Right atrium auricular region (tissue), 2 donors: ENCODE measurements around the gene SERGEF. TPM values are rescaled to one million over a fixed set of nuclear protein-coding genes. Genes with fewer than 3 reads are reported as not detected.

Experiments used
- DNase-seq: peaks from one replicate; pipeline ENCODE4 v3.0.0-alpha.2; 2019; ENCODE audit warnings: low spot score
- H3K27ac ChIP-seq, 2 donors: fragments of 200-600 bp; sonication (generic); 1 replicate in 1 of 2; 2 replicates in 1 of 2; pipeline ENCODE4 v1.5.1; 2016 to 2019
- H3K27me3 ChIP-seq, 2 donors: fragments of 200-600 bp; sonication (generic); one replicate each; pipeline versions ENCODE4 v1.5.1 to v1.6.0; 2017 to 2019
- H3K36me3 ChIP-seq: fragments of 200-600 bp; sonication (generic); one replicate; pipeline ENCODE4 v1.5.1; 2016
- H3K4me1 ChIP-seq, 2 donors: fragments of 200-600 bp; sonication (generic); one replicate each; pipeline versions ENCODE4 v1.5.1 to v1.6.0; 2017 to 2019
- H3K4me3 ChIP-seq, 2 donors: fragments of 200-600 bp; sonication (generic); 1 replicate in 1 of 2; 2 replicates in 1 of 2; pipeline ENCODE4 v1.5.1; 2017 to 2019; ENCODE audit warnings: mild to moderate bottlenecking in 1 of 2, moderate library complexity in 1 of 2
- H3K9me3 ChIP-seq, 2 donors: fragments of 200-600 bp; sonication (generic); one replicate each; pipeline ENCODE4 v1.5.1; 2019
- CTCF ChIP-seq, 2 donors: fragments of 200-600 bp; sonication (generic); IDR thresholded peaks; one replicate each; pipeline ENCODE4 v1.5.1; 2019; ENCODE audit warnings: antibody characterized with exemption in 2 of 2
- total RNA-seq, 2 donors: library from RNA; depleted of rRNA; stranded (reverse); fragments of >200 nt; gene quantifications; one replicate each; pipeline ENCODE4 v1.1.0, GENCODE V29; 2016

The SERGEF gene
- total RNA-seq, 2 donors from 2014 or later, result 18.1 to 27.6 TPM

- H3K36me3 ChIP-seq, result no peaks in the 10 kb centered on the region
- no peak for TF ChIP-seq CTCF (IDR thresholded peaks at IDR 0.05)
- no peak for DNase-seq
Measured at GRCh38 chr11:17767301-17767885, 245.5 kb downstream of the SERGEF start.

GRCh38 chr11:17766590-17766989 is 246.3 kb downstream of the SERGEF start:
- no peak for DNase-seq
- Histone ChIP-seq H3K9me3 (no peaks in the 10 kb centered on the region), H3K4me1 (peaks cover 0 to 6% of the 10 kb centered on the region in 2 donors), H3K27ac (no peak overlapping the region), H3K27me3 (no peaks in the 10 kb centered on the region), H3K4me3 (no peak overlapping the region), H3K36me3 (no peaks in the 10 kb centered on the region)
- TF ChIP-seq CTCF (IDR thresholded peaks at IDR 0.05), result no peak

More at GRCh38 chr11:17767301-17767885, 245.5 kb downstream of the SERGEF start:
- Histone ChIP-seq H3K27ac (no peak overlapping the region), H3K4me1 (peaks cover 0 to 6% of the 10 kb centered on the region in 2 donors), H3K4me3 (no peak overlapping the region), H3K27me3 (no peaks in the 10 kb centered on the region), H3K9me3 (no peaks in the 10 kb centered on the region)

GRCh38 chr11:17766073-17766359 is 246.8 kb downstream of the SERGEF start:
- no peak for DNase-seq
- Histone ChIP-seq H3K4me1 (peaks cover 0 to 6% of the 10 kb centered on the region in 2 donors), H3K4me3 (no peak overlapping the region), H3K9me3 (no peaks in the 10 kb centered on the region), H3K27ac (no peak overlapping the region), H3K36me3 (no peaks in the 10 kb centered on the region), H3K27me3 (no peaks in the 10 kb centered on the region)
- no peak for TF ChIP-seq CTCF (IDR thresholded peaks at IDR 0.05)

DNA sequence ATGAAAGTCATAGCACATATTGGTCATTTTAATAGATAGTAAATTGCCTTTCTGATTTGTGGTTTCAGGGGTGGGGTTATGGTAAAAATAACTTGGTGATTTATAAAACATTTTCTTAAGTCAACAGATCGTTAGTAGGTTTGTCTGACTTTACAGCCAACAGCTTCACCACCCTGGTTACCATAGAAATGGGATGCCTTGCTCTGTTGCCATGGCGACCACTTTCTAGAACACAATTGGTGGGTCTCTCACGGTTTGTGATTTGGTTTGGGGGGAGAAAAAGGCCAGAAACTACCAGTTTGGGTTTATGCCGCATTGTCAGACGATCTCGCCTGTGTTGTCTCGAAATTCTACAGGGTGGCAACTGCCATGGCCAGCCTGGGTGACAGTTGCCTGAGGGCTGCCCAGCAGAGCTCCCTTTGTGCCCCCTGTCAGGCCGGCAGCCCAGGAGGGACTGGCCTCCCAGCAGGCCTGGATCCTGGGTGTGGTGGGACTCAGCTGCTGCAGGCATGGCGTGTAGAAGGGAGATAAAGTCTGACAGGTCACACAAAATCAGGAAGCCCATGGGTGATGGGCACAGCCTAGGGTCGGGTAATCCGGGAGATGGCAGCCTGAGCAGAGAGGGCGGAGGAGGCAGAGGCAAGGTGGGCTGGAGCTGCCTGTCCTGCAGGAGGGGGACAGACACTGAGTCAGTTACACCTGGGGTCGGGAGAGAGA is 247.3 kb downstream of the SERGEF start:
- no peaks in the 10 kb centered on the region for H3K27me3 ChIP-seq
- no peak overlapping the region for H3K27ac ChIP-seq
- peaks cover 0 to 6% of the 10 kb centered on the region in 2 donors for H3K4me1 ChIP-seq
- H3K4me3 ChIP-seq, result no peak overlapping the region
- no peak for DNase-seq
- no peaks in the 10 kb centered on the region for H3K9me3 ChIP-seq
- no peaks in the 10 kb centered on the region for H3K36me3 ChIP-seq
- TF ChIP-seq CTCF (IDR thresholded peaks at IDR 0.05), result no peak

- H3K4me1 ChIP-seq, result no peaks in the 10 kb centered on the region
- H3K36me3 ChIP-seq, result no peaks in the 10 kb centered on the region
- H3K9me3 ChIP-seq, result no peaks in the 10 kb centered on the region
- TF ChIP-seq CTCF (IDR thresholded peaks at IDR 0.05), result no peak
- no peaks in the 10 kb centered on the region for H3K27me3 ChIP-seq
- no peak overlapping the region for H3K4me3 ChIP-seq
- no peak overlapping the region for H3K27ac ChIP-seq
- DNase-seq, result no peak
Measured at GRCh38 chr11:17764446-17765218, 248.2 kb downstream of the SERGEF start.
